SHP77 (cell line): ENCODE measurements around the gene TPP1.

ENCODE experiments used
- DNase-seq, 2 experiments: peaks; one replicate each; lab custom pipeline; 2025; lab: John Stamatoyannopoulos, UW

Gene TPP1

DNA sequence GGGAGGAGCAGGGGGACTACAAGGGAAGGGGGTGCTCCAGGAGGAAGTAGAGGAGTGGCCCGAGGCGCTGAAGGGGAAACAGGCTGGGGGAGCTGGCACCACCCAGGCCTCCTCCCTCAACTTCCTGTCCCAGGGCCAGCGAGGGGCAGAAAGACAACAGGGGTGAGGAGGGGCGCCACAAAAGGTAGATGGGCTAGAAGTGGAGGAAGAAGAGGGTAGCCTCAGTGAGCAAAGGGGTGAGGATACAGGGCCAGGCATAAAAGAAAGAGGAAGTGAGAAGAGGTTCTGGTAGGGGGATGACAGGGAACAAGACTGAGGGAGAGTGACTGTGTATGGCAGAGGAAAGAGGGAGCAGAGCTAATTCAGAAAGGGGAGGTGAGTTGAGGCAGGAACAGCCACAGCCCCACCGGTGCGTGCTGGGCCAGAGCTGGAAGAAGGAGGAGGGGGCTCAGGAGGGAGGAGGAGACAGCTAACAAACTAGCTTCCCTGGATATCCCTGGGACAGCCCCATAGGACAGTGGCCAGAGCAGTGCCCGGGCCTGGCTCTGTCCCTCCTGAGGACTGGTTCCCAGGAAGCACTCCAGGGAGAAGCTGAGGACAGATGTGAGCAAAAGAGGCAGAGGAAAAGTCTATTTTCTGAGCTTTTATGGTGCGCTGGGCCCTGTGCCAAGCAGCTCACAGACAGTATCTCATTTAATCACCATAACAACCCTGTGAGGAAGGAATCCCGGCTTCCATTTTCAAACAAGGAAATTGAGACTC lies 27.9 kb upstream of the TPP1 start:
- DNase-seq: no peak

GRCh38 chr11:6646576-6646917 lies 27.3 kb upstream of the TPP1 start:
- no peak for DNase-seq

DNA sequence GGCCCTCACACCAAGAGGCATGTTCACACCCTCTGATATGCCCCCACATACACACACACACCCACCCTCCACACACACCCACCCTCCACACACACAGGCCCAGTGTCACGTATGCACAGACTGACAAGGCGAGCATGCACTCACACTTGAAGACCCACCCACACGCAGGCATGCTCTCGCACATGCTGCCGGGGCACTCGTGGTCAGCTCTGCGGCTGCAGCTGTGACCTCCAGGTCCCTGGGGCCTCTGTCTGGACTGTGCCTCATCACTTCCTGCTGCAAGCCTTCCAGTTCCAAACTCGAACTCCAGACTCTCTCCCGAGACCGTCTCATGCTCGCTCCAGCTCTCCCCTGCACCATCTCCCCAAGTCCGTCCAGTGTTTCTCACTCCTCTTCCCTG lies 26.8 kb upstream of the TPP1 start:
- DNase-seq: no peak

- no peak for DNase-seq
These were observed 23.7 kb upstream of the TPP1 start for GRCh38 chr11:6642957-6643356.

GRCh38 chr11:6640985-6641701 lies 21.9 kb upstream of the TPP1 start:
- DNase-seq: no peak

- DNase-seq: no peak
These were observed 21.1 kb upstream of the TPP1 start for GRCh38 chr11:6640036-6640984.

DNA sequence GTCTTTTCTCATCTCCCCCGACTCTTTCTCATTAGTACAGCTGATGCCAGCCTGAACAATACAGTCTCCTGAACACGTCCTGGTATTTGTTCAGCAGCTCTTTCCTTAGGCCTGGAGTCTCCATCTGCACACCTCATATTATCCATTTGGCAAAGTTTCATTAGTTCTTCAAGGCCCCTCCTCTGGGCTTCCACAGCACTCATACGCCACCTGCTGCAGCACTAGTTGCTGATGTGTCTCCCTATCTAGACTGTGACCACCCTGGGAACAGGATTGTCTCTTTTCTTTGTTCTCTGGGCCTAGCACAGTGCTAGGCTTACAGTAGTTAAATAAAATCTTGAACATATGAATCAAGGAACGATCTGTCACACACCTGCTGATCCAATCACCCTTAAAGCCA lies 19.2 kb upstream of the TPP1 start:
- no peak for DNase-seq

DNA sequence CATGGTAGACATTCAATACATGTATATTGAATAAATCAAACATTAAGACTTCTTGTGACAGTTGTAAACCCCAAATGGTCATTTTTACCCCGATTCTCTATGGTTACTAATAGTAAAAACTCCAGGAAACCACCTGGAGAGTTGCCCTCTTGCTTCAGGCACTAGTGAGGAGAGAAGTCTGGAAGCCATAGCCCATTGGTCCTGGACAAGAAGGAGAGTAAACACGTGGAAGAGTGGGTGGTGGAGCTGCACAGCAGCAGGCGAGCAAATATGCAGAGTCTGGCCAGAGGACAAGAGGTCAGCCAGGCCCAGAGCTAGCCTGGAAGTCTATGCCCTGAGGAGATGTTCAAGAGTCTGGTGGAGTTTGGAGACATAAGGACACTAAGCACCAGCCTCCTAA lies 18.6 kb upstream of the TPP1 start:
- DNase-seq: no peak

GRCh38 chr11:6636480-6636879 lies 17.3 kb upstream of the TPP1 start:
- DNase-seq: no peak

GRCh38 chr11:6635082-6635932 lies 16.1 kb upstream of the TPP1 start:
- DNase-seq: no peak

DNA sequence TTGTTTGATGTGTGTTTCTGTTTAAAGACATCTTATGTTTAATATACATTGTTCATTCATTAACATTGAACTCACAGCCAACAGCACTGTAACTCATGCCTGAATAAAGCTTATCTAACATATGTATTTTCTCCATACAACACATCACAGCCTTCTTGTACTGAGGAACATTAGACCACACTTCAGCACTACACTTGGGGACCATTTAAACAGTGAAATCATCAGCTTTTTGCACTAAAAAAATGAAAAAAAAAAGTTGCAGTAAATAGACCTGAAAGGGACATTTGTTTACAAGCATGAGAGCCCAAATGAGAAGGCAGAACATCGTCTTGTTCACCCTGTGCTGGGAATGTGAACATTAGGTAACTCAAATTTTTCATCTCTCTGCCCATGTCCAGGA lies 15.3 kb upstream of the TPP1 start:
- no peak for DNase-seq

GRCh38 chr11:6633422-6634408 lies 14.5 kb upstream of the TPP1 start:
- DNase-seq: no peak

- DNase-seq: no peak
These were observed 13.2 kb upstream of the TPP1 start for GRCh38 chr11:6632116-6633073.

DNA sequence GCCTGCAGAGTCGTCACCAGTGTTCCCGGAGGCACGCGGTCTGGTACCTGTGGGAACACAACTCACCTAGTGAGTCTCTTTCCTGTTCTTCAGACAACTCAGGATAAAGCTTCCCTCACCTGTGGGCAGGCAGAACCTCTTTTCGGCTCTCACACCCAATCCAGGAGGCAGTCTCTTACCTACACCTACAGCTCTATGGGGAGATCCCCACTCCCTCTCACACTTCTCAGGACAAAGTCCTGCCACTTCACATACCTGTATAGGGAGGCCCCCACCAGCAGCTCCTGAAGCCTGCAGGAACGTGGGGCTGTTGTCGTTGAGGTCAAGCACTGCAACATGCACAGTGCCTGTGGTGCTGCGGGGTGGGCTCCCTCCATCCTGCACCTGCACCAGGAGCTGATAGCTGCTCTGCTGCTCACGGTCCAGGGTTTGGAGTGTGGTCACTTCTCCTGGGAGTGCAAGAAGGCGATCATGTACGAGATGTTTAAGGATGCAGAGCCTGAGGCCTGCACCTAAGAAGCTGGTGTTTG lies 12.2 kb upstream of the TPP1 start:
- DNase-seq: no peak

- DNase-seq: no peak
These were observed 11.5 kb upstream of the TPP1 start for GRCh38 chr11:6630632-6631291.

DNA sequence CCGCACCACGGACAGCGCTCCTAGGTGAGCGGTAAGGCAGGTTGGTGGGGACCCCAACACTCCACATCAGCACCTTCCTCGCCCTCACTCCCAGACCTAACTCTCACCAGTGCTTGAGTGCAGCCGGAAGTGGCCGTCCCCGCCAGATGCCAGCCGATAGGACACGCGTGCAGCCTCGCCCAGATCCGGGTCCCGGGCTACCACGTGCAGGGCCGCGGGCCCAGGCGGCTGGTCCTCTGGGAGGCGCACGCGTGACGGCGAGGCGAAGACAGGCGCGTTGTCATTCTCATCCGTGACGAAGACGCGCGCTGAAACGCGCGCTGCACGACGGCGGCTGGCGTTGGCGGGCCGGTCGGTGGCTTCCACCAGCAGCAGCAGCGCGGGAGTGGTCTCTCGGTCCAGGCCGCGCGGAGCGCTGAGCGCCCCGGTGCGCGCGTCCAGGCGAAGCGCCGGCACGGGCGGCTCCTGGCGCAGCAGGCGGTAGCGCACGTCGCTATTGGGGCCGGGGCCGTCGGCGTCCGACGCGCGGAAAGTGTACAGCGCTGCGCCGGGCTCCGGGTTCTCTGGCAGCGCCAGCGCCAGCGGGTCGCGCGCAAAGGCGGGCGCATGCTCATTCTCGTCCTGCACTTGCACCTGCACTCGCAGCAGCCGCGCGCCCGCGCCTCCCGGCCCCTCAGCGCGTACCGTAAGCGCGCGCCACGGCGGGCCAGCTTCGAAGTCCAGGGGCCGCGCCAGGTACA lies 10.8 kb upstream of the TPP1 start:
- no peak for DNase-seq

- no peak for DNase-seq
These were observed 10.3 kb upstream of the TPP1 start for GRCh38 chr11:6629573-6629891.

DNA sequence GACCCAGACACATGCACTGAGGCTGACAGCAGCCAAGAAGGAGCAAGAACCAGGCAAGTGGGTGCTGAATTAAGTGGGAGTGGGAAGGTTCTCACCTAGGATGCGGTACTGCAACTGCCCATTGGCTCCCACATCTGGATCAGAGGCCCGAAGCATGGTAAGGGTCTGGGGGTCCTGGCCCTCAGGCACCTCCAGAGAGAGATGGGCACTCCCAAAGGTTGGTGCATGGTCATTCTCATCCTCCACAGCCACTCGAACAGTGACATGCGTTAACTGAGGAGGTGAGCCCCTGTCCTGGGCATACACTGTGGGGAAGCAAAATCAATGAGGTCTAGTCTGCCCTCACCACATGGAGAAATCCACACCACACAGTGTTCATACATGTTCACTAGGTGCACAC lies 9.3 kb upstream of the TPP1 start:
- no peak for DNase-seq
